PC-3 (cell line): ENCODE results near the gene SCN9A. TPM values are rescaled to one million over a fixed set of nuclear protein-coding genes. Genes with fewer than 3 reads are reported as not detected.

Experiments
- ATAC-seq: fragments of 200-7000 bp; cut with Tn5 transposase; 2 replicates; pipeline ENCODE4 v1.9.1; 2020; ENCODE audit warnings: mild to moderate bottlenecking, moderate library complexity
- BruUV-seq: library from RNA; stranded (reverse); fragments of 400-500 nt; replicated peaks from 2 replicates; lab custom pipeline; 2021; lab: Mats Ljungman, UMichigan
- CTCF ChIA-PET: fragments of 300-600 bp; sonication (Branson Sonifier 250); formaldehyde crosslinking; loops from one replicate; lab custom pipeline; 2022; ENCODE audit warnings: antibody characterized with exemption; lab: Charles Lee
- POLR2A ChIA-PET: fragments of 300-600 bp; sonication (Branson Sonifier 250); formaldehyde crosslinking; loops from one replicate; lab custom pipeline; 2022; ENCODE audit warnings: antibody characterized with exemption; ENCODE audit not compliant: unreplicated experiment; lab: Charles Lee
- DNase-seq: peaks from one replicate; pipeline ENCODE4 v3.0.0-alpha.2; 2015
- H2AFZ ChIP-seq: fragments of 300-600 bp; sonication (generic); 2 replicates; pipeline ENCODE4 v1.6.0; 2016; ENCODE audit warnings: antibody characterized with exemption, low read length
- H3F3A ChIP-seq: fragments of 300-600 bp; sonication (generic); one replicate; pipeline ENCODE4 v1.6.0; 2017; ENCODE audit warnings: antibody characterized with exemption, low read length, control low read depth, mild to moderate bottlenecking; ENCODE audit not compliant: unreplicated experiment
- H3K27ac ChIP-seq: fragments of 300-600 bp; sonication (generic); 2 replicates; pipeline ENCODE4 v1.5.1; 2016; ENCODE audit warnings: mild to moderate bottlenecking, low read length
- H3K27me3 ChIP-seq: fragments of 300-600 bp; sonication (generic); 2 replicates; pipeline ENCODE4 v1.6.1; 2016; ENCODE audit warnings: low read length, mixed read lengths
- H3K36me3 ChIP-seq: fragments of 300-600 bp; sonication (generic); 2 replicates; pipeline ENCODE4 v1.6.1; 2016; ENCODE audit warnings: low read depth, mixed run types, low read length, mixed read lengths
- H3K4me1 ChIP-seq: fragments of 300-600 bp; sonication (generic); 2 replicates; pipeline ENCODE4 v1.5.1; 2016; ENCODE audit warnings: low read length; ENCODE audit not compliant: insufficient read depth
- H3K4me2 ChIP-seq: fragments of 300-600 bp; sonication (generic); 2 replicates; pipeline ENCODE4 v1.6.0; 2016; ENCODE audit warnings: low read length
- H3K4me3 ChIP-seq: fragments of 300-600 bp; sonication (generic); 2 replicates; pipeline ENCODE4 v1.5.1; 2016; ENCODE audit warnings: mild to moderate bottlenecking, low read length, mixed read lengths
- H3K79me2 ChIP-seq: fragments of 300-600 bp; sonication (generic); 2 replicates; pipeline ENCODE4 v1.6.1; 2017; ENCODE audit warnings: low read length, mixed read lengths
- H3K9ac ChIP-seq: fragments of 300-600 bp; sonication (generic); 2 replicates; pipeline ENCODE4 v1.6.0; 2016; ENCODE audit warnings: mild to moderate bottlenecking, low read length
- H3K9me2 ChIP-seq: fragments of 300-600 bp; sonication (generic); replicated peaks from 2 replicates; pipeline ENCODE4 v1.6.1; 2016; ENCODE audit warnings: mixed run types, low read length, mixed read lengths
- H3K9me3 ChIP-seq: fragments of 300-600 bp; sonication (generic); 2 replicates; pipeline ENCODE4 v1.6.1; 2016; ENCODE audit warnings: low read length, mixed read lengths
- H4K20me1 ChIP-seq: fragments of 300-600 bp; sonication (generic); 2 replicates; pipeline ENCODE4 v1.6.1; 2016; ENCODE audit warnings: low read length, mixed read lengths
- CTCF ChIP-seq: fragments of 300-600 bp; sonication (generic); conservative IDR thresholded peaks from 2 replicates; pipeline ENCODE4 v1.5.1; 2017; ENCODE audit warnings: antibody characterized with exemption, low read depth, mild to moderate bottlenecking, low read length
- EZH2 ChIP-seq: fragments of 300-600 bp; sonication (generic); IDR thresholded peaks from one replicate; pipeline ENCODE4 v1.6.1; 2017; ENCODE audit warnings: antibody characterized with exemption, mild to moderate bottlenecking, low read length; ENCODE audit not compliant: unreplicated experiment
- EZH2phosphoT487 ChIP-seq: fragments of 300-600 bp; sonication (generic); IDR thresholded peaks from 2 replicates; pipeline ENCODE4 v1.6.1; 2018; ENCODE audit warnings: mild to moderate bottlenecking, antibody characterized with exemption, low read length, borderline replicate concordance
- intact Hi-C: fragments of 100-400 bp; cut with micrococcal nuclease; formaldehyde crosslinking; loops from 2 replicates; pipeline ENCODE4 v1.9.0; 2023
- total RNA-seq: library from RNA; depleted of rRNA; stranded (reverse); fragments of >200 nt; gene quantifications from 2 replicates; pipeline ENCODE4 v1.2.3, GENCODE V29; 2014

Gene SCN9A
- total RNA-seq, 1 experiment from 2014 or later, result 7.0 TPM

DNA sequence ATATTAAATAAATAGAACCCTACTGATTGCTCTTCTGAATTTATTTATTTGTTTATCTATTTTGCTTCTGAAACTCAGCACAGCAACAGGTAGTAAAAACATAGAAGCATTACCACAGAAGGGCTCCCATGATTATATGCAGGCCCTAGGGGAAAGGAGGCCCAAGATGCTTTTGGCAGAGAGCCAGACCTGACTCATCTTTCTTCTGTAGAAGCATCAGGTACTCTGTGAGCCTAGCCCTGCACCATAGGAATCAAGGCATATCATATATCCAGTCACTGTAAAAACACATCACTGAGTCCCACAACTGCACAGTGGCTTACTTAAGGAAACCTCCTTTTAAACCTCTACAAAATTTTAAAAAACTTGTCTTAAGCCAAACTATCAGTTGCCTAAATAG lies 1.8 kb downstream of the SCN9A start:
- intact Hi-C loops, result no loop called here

DNA sequence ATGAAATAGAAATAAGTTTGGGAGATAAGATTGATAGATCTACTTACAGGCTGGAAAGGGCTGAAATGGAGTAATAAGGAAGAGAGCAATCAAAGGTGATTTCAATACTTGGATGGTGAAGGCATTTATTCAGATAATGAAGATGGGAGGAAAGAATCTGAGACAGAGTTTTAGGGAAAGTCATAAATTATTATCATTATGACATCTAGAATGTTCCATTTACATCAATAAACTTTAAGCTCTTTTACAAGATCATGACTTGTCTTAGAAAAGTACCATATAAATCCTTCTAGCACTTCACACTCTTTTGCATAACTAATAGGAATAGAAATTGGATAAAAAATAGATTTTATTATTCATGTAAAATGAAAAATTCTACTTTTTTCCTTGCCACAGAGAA lies 2.2 kb downstream of the SCN9A start:
- CTCF ChIA-PET, result no interaction called here
- peaks cover 14% of the 10 kb centered on the region for H3K4me1 ChIP-seq
- no peaks in the 10 kb centered on the region for H3K79me2 ChIP-seq
- no peaks in the 10 kb centered on the region for H4K20me1 ChIP-seq
- no peaks in the 10 kb centered on the region for H3F3A ChIP-seq
- no peak overlapping the region for H3K9ac ChIP-seq
- no peak for DNase-seq
- no TSS peak for BruUV-seq
- POLR2A ChIA-PET, result no interaction called here
- no peak overlapping the region for H3K27ac ChIP-seq
- H3K9me2 ChIP-seq, result no peaks in the 10 kb centered on the region
- no peaks in the 10 kb centered on the region for H3K36me3 ChIP-seq
- no peak overlapping the region for H3K4me2 ChIP-seq
- TF ChIP-seq CTCF (no peak), EZH2phosphoT487 (no peak), EZH2 (no peak)
- H2AFZ ChIP-seq, result no peak overlapping the region
- ATAC-seq, result no peak
- H3K9me3 ChIP-seq, result no peaks in the 10 kb centered on the region
- intact Hi-C loops, result no loop called here
- no peak overlapping the region for H3K4me3 ChIP-seq
- H3K27me3 ChIP-seq, result no peaks in the 10 kb centered on the region

More for the DNA sequence above, 1.8 kb downstream of the SCN9A start:
- Histone ChIP-seq H3K79me2 (no peaks in the 10 kb centered on the region), H3K27me3 (peaks cover 2% of the 10 kb centered on the region; the same call in 1 of the 2 replicates), H2AFZ (no peak overlapping the region), H3K36me3 (no peaks in the 10 kb centered on the region), H3K9ac (no peak overlapping the region), H3K9me3 (no peaks in the 10 kb centered on the region), H4K20me1 (no peaks in the 10 kb centered on the region), H3K4me1 (peaks cover 14% of the 10 kb centered on the region), H3K4me3 (no peak overlapping the region), H3K9me2 (no peaks in the 10 kb centered on the region), H3F3A (no peaks in the 10 kb centered on the region), H3K4me2 (no peak overlapping the region), H3K27ac (no peak overlapping the region)
- DNase-seq, result peak; percentile 97
- ATAC-seq, result peak; percentile 6; the same call in 1 of the 2 replicates
- ChIA-PET POLR2A (no interaction called here), CTCF (interaction anchor here (1.2 kb wide), 1 partner anchor 143 kb away, joined by 4 read pairs; no protein-coding TSS in a partner anchor)
- no TSS peak for BruUV-seq
- TF ChIP-seq EZH2 (no peak), EZH2phosphoT487 (no peak), CTCF (no peak)

GRCh38 chr2:166373105-166373504 lies 2.6 kb downstream of the SCN9A start:
- no peaks in the 10 kb centered on the region for H3K9me3 ChIP-seq
- BruUV-seq, result no TSS peak
- no peak overlapping the region for H3K27ac ChIP-seq
- H3F3A ChIP-seq, result no peaks in the 10 kb centered on the region
- H3K79me2 ChIP-seq, result no peaks in the 10 kb centered on the region
- no peak overlapping the region for H2AFZ ChIP-seq
- TF ChIP-seq EZH2phosphoT487 (no peak), EZH2 (no peak), CTCF (no peak)
- H3K4me3 ChIP-seq, result no peak overlapping the region
- POLR2A ChIA-PET, result no interaction called here
- peaks cover 14% of the 10 kb centered on the region for H3K4me1 ChIP-seq
- no peaks in the 10 kb centered on the region for H3K9me2 ChIP-seq
- no peaks in the 10 kb centered on the region for H3K36me3 ChIP-seq
- ATAC-seq (no peak), DNase-seq (no peak)
- intact Hi-C loops, result no loop called here
- H4K20me1 ChIP-seq, result no peaks in the 10 kb centered on the region
- H3K4me2 ChIP-seq, result no peak overlapping the region
- CTCF ChIA-PET, result no interaction called here
- H3K9ac ChIP-seq, result no peak overlapping the region
- H3K27me3 ChIP-seq, result no peaks in the 10 kb centered on the region
